Nucleus accumbens (tissue), 56 donors: Measurements from ENCODE around the gene FGF19.

Experiments
- DNase-seq, 56 donors: peaks; one replicate each; lab custom pipeline; 2025; lab: John Stamatoyannopoulos, UW

Gene FGF19

DNA sequence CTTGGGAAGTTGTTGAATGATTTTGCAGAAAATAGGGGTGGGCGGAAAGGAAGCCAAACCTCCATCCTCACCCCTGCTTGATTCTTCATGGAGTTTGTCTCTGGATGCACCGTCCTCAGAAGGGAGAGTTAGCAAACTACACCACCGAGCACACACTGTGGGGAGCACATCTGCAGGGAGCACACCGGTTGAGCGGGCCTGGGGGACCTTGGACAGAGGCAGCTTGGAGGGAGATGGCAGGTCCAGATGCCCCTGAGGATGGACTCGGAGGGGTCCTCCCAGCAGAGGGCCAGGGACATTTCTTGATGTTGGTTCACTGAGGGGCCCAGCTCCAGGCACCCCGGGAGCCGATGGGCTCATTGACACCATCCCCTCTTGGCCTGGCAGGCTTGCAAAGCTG is 15.1 kb upstream of the FGF19 start:
- DNase-seq, result no peak

DNA sequence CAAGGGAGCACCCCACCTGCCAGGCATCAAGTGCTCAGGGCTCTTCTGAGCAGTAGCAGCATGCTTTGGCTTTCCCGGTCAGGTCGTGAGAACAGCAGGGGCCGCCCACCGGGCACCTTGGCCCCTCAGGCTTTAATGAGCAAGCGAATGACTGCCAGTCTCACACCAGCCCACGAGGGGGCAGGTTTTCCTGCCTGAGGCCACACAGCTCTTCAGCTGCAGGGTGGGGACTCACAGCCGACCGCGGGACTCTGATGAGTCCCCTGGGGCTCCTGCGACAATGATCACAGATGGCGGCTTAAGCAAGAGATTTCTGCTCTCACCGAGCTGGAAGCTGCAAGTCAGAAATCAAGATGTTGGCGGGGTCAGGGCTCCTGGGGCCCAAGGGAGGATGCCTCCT is 14.3 kb upstream of the FGF19 start:
- DNase-seq, result no peak

- no peak for DNase-seq
Measured at GRCh38 chr11:69716891-69717747, 13.3 kb upstream of the FGF19 start.

DNA sequence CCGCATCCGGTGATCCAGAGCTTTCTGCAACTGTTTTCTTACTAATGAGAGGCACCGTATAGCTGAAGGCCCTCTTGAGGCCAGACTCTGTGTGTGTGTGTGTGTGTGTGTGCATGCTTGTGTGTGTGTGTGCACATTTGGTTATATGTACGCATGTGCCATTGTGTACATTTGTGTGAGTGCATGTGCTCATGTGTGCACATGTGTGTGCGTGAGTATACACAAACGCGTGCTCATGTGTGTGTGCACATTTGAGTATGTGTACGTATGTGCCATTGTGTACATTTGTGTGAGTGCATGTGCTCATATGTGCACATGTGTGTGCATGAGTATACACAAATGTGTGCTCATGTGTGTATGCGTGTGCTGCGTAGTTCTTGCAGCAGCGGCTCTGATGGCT is 12.3 kb upstream of the FGF19 start:
- no peak for DNase-seq

DNA sequence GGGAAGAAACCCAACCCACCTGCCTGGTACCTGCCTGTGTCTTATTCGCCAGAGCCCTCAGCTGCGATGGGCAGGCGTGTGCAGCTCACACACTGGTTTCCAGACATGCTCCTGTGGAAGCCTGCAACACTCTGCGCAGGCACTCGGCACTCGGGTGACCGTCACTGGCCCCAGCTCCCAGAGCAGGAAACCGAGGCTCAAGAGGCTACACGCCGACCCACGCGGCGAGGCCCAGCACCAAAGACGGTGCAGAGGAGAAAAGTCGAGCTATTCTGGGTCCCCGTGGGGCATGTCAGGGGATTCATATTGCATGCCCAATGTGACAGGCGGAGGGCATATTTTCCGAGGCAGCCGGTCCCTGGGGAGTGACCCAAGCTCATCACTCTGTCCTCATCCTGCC is 11.6 kb upstream of the FGF19 start:
- no peak for DNase-seq

- no peak for DNase-seq
Measured at GRCh38 chr11:69711822-69712801, 8.3 kb upstream of the FGF19 start.

GRCh38 chr11:69708736-69709401 is 5.0 kb upstream of the FGF19 start:
- no peak for DNase-seq

- DNase-seq, result no peak
Measured at GRCh38 chr11:69707176-69707575, 3.4 kb upstream of the FGF19 start.

GRCh38 chr11:69705901-69706787 is 2.3 kb upstream of the FGF19 start:
- DNase-seq, result no peak

DNA sequence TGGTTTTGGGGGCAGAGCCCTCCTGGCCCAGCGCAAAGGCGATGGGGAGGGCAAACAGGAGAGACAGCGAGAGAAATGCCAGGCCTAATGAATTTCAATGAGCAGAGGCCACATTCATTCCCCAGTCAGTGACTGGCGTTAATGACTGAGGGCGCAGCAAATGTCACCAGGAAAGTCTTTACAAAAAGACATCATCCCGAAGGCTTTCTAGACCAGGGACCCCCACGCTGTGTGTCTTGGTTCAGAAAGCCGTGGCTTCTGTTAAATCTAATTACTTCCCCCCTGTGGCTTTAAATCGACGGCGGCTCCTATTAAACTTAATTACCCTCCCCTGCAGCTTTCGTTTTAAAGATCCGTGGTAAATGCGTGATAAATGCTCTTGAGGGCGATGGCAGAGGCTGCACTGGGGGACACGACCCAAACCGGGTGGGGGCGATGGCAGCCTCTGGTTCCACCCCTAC is 1.6 kb upstream of the FGF19 start:
- no peak for DNase-seq

DNA sequence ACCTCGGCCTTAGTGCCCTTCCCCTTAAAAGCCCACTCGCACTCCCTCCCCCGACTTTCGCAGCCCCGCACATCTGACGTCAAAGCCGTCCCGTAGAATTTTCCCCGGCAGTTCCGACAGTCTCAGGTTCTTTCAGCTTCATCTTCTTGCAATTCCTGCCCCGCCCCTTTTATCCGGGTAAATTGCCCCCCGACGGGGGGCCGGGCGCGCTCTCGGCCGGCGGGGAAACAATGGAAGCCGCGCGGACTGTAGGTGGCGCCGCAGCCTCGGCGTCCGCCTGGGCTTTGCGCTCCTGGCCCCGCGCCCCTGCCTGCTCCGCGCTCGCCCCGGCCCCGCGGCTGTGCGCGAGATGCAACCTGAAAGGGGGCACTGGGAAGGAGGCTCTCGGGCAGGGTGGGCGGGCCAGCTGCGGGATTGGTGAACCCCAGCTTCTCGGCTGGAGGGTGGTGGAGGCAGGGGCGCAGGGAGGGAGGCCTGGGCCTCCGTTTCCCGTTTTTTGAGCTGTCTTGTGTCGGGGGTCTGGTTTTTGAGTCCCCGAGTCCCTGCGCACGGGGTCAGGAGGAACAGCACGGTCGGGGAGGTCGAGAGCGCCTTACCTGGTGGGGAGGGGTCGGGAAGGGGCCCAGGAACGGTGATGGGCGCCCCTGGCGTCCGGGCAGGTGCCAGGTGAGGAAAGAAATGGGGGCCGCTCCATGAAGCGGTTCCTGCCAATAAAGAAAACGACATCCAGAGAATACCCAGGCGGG is 859 bp upstream of the FGF19 start:
- DNase-seq, result no peak

DNA sequence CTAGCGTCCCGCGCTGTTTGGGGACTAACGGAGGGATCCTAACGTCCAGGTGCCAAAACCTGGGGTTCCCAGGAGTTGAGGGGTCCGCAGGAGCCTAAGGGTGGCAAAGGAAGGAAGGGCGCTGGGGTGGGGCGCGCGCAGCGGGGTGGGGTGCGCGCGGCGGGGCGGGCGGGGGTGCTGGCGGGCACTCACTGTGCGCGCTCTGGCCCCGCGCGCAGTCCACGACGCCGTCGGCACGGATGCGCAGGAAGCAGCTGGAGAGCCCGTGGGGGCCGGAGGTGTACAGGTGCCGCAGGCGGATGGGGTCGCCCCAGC is 412 bp downstream of the FGF19 start:
- no peak for DNase-seq

- DNase-seq, result no peak
Measured at GRCh38 chr11:69702769-69703452, 911 bp downstream of the FGF19 start.

GRCh38 chr11:69702239-69702691 is 1.6 kb downstream of the FGF19 start:
- no peak for DNase-seq

GRCh38 chr11:69700278-69701140 is 3.3 kb downstream of the FGF19 start:
- DNase-seq, result peak in 42 of 56 donors; percentile 5 to 77 (median 34)

DNA sequence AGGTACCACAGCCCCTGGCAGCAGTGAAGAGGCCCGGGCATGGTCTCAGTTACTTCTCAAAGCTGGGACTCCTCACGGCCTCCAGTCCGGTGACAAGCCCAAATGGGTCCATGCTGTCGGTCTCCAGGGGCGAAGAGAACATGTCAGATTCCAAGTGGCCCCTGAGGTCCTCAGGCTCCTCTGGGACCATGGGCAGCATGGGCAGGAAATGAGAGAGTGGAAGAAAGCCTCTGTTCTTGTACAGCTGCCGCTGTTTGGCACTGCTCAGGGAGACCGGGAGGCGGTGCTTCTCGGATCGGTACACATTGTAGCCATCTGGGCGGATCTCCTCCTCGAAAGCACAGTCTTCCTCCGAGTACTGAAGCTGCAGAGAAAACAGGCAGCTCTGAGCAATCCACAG is 4.6 kb downstream of the FGF19 start:
- DNase-seq, result no peak

- no peak for DNase-seq
Measured at GRCh38 chr11:69698362-69698761, 5.5 kb downstream of the FGF19 start.

- no peak for DNase-seq
Measured at GRCh38 chr11:69697861-69698260, 6.0 kb downstream of the FGF19 start.
